DND-41 (cell line): ENCODE data around the gene RGS19.

Source experiments
- ATAC-seq: fragments of 200-7000 bp; cut with Tn5 transposase; 3 replicates; pipeline ENCODE4 v1.9.1; 2021; ENCODE audit warnings: low read depth; ENCODE audit not compliant: insufficient read depth
- DNase-seq: peaks from one replicate; pipeline ENCODE4 v3.0.0-alpha.2; 2020
- H2AFZ ChIP-seq: 2 replicates; pipeline ENCODE4 v1.6.0; 2012; ENCODE audit warnings: low read depth, low read length
- H3K27ac ChIP-seq: 2 replicates; pipeline ENCODE4 v1.5.1; 2012; ENCODE audit warnings: low read length, inconsistent platforms
- H3K27me3 ChIP-seq: fragments of 200-600 bp; sonication (generic); 2 replicates; pipeline ENCODE4 v1.6.0; 2012; ENCODE audit warnings: low read length, mild to moderate bottlenecking, inconsistent platforms; ENCODE audit not compliant: insufficient read depth, poor library complexity
- H3K36me3 ChIP-seq: 2 replicates; pipeline ENCODE4 v1.5.1; 2012; ENCODE audit warnings: low read length, inconsistent platforms; ENCODE audit not compliant: insufficient read depth
- H3K4me1 ChIP-seq: 2 replicates; pipeline ENCODE4 v1.5.1; 2012; ENCODE audit warnings: mild to moderate bottlenecking, low read length; ENCODE audit not compliant: insufficient read depth
- H3K4me2 ChIP-seq: 2 replicates; pipeline ENCODE4 v1.6.0; 2012; ENCODE audit warnings: mild to moderate bottlenecking, moderate library complexity, low read length, inconsistent platforms; ENCODE audit not compliant: insufficient read depth
- H3K4me3 ChIP-seq, 2 experiments: fragments of 200-600 bp in 1 of 2; shearing (Covaris generic) in 1 of 2; 2 replicates each; pipeline ENCODE4 v1.5.1; 2012 to 2016; ENCODE audit warnings: inconsistent platforms in 2 of 2, low read length in 2 of 2, mild to moderate bottlenecking in 2 of 2, low read depth in 1 of 2, moderate library complexity in 1 of 2
- H3K79me2 ChIP-seq: 2 replicates; pipeline ENCODE4 v1.6.0; 2012; ENCODE audit warnings: low read length, inconsistent platforms; ENCODE audit not compliant: insufficient read depth
- H3K9ac ChIP-seq: 2 replicates; pipeline ENCODE4 v1.6.0; 2012; ENCODE audit warnings: low read depth, mild to moderate bottlenecking, inconsistent platforms, low read length, moderate library complexity
- H3K9me3 ChIP-seq: 2 replicates; pipeline ENCODE4 v1.5.1; 2012; ENCODE audit warnings: low read length, moderate library complexity, mild to moderate bottlenecking, inconsistent platforms; ENCODE audit not compliant: insufficient read depth, severe bottlenecking
- H4K20me1 ChIP-seq: 2 replicates; pipeline ENCODE4 v1.6.0; 2012; ENCODE audit warnings: low read length; ENCODE audit not compliant: insufficient read depth
- EZH2 ChIP-seq: IDR thresholded peaks from 3 replicates; pipeline ENCODE4 v1.6.1; 2012; ENCODE audit warnings: borderline replicate concordance, low read depth, mild to moderate bottlenecking, moderate library complexity, low read length, inconsistent platforms; ENCODE audit not compliant: severe bottlenecking
- TF ChIP-seq, protein P1 (sequence below): IDR thresholded peaks from 2 replicates; pipeline ENCODE4 v1.5.1; 2012; ENCODE audit warnings: borderline replicate concordance, low read length, moderate library complexity, mild to moderate bottlenecking; ENCODE audit not compliant: poor library complexity, severe bottlenecking; ENCODE audit errors: extremely low read depth

The RGS19 gene

DNA sequence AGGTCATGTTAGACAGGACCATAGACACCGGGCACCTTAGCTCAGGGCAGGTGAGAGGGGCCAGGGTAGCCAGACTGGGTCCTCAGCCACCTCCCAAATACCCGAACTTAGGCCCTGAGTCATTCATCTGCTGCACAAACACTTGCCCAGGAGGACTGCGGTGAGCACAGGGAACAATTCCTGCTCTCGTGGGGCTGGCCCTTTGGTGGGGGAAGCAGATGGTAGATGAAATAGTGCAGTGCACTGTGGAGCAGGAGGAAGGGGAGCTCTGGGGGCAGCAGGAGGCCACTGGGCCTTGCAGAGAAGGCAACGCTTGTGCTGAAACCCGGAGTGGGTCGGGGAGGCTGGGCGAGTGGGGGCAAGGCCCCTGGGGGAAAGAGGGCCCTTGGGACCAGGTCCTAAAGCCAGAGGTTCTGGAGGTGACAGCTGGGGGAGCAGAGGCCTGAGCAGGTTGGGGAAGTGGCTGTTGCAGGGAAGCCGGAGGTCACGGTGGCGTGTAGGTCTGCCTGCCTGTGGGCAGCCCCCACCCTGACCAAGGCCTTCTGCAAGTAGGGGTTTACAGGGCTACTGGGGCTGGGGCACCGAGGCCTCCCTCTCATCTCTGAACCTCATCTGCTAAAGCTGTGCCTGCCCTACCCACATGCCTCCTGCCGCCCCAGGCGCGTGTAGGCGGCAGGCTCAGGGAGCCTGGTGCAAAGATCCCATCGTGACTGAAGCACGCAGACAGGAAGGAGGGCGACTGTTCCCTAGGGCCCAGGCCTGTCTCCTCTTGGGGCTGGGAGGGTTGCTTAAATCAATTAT, 32.7 kb upstream of the RGS19 start:
- TF ChIP-seq EZH2, result no peak
- TF ChIP-seq, protein P1, sequence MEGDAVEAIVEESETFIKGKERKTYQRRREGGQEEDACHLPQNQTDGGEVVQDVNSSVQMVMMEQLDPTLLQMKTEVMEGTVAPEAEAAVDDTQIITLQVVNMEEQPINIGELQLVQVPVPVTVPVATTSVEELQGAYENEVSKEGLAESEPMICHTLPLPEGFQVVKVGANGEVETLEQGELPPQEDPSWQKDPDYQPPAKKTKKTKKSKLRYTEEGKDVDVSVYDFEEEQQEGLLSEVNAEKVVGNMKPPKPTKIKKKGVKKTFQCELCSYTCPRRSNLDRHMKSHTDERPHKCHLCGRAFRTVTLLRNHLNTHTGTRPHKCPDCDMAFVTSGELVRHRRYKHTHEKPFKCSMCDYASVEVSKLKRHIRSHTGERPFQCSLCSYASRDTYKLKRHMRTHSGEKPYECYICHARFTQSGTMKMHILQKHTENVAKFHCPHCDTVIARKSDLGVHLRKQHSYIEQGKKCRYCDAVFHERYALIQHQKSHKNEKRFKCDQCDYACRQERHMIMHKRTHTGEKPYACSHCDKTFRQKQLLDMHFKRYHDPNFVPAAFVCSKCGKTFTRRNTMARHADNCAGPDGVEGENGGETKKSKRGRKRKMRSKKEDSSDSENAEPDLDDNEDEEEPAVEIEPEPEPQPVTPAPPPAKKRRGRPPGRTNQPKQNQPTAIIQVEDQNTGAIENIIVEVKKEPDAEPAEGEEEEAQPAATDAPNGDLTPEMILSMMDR, result no peak
- no peak for ATAC-seq
- H3K27me3 ChIP-seq, result peaks cover 4% of the 10 kb centered on the region

DNA sequence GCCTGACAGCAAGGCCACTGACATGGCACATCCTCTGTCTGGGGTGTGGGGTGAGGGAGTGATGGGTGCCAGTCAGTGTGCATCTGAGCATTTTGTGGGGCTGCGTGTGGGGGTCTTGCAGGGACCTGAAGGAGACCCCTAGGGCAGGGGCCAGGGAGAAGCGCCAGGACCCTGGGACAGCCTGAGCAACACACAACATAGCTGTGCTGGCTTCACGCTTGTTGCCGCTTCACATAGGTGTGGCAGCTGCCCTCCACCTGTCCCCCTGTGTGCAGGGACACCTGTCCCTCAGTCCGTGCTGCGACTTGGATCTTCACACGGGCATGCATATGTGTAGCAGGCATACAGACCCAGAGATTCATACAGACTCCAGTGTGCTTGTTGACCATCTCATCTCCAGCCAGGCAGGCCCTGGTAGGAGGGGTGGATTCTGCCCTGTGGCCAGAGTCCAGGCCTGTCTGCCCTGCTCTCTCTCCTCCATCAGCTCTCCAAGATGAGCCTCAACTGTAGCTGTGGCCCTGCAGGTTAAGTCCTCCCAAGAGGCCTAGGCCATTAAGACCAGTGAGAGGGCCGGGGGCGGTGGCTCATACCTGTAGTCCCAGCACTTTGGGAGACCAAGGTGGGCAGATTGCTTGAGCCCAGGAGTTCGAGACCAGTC, 31.2 kb upstream of the RGS19 start:
- H4K20me1 ChIP-seq, result peaks cover 16% of the 10 kb centered on the region
- DNase-seq (no peak), ATAC-seq (no peak)
- H3K4me3 ChIP-seq, result no peak overlapping the region
- H3K36me3 ChIP-seq, result no peaks in the 10 kb centered on the region
- H3K4me1 ChIP-seq, result no peaks in the 10 kb centered on the region
- H3K9me3 ChIP-seq, result no peaks in the 10 kb centered on the region
- H3K27me3 ChIP-seq, result peaks cover 4% of the 10 kb centered on the region
- H3K27ac ChIP-seq, result no peak overlapping the region
- no peaks in the 10 kb centered on the region for H3K79me2 ChIP-seq
- no peak overlapping the region for H2AFZ ChIP-seq
- TF ChIP-seq EZH2, result no peak
- TF ChIP-seq, protein P1, result no peak
- H3K4me2 ChIP-seq, result no peak overlapping the region
- no peak overlapping the region for H3K9ac ChIP-seq

More for the DNA sequence above, 32.7 kb upstream of the RGS19 start:
- no peaks in the 10 kb centered on the region for H3K79me2 ChIP-seq
- no peak for DNase-seq
- no peak overlapping the region for H3K9ac ChIP-seq
- H3K4me3 ChIP-seq, result no peak overlapping the region
- no peak overlapping the region for H3K27ac ChIP-seq
- H3K4me1 ChIP-seq, result no peaks in the 10 kb centered on the region
- no peaks in the 10 kb centered on the region for H3K9me3 ChIP-seq
- H4K20me1 ChIP-seq, result peaks cover 16% of the 10 kb centered on the region
- no peak overlapping the region for H3K4me2 ChIP-seq
- no peaks in the 10 kb centered on the region for H3K36me3 ChIP-seq
- no peak overlapping the region for H2AFZ ChIP-seq

DNA sequence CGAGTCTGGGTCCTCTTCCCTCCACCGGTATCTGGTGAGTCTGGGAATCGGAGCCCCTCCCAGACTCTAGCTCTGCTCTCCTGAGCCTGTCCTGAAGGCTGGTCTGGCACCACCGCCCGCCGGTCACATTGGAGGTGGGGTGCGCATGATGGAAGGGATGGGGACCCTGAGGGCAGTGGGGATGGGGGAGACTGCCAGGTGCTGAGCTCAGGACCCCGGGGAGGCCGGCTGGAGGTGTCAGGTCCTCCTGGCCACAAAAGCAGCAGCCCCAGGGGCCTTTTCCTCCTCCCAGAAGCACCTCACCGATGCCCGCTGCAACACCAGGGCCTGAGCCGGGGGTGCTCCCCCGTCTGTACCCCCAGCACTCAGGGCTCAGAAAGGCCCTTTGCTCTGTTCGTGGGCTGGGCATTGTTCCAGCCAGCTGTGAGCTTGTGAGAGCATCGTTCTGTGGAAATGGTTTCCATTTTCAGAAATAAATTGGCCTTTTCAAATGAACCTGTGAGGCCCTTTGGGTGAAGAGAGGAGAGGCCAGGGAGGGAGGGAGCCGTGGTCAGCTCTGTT, 30.6 kb upstream of the RGS19 start:
- no peak for DNase-seq
- H3K36me3 ChIP-seq, result no peaks in the 10 kb centered on the region
- H3K9me3 ChIP-seq, result no peaks in the 10 kb centered on the region
- H4K20me1 ChIP-seq, result peaks cover 16% of the 10 kb centered on the region
- TF ChIP-seq EZH2, result no peak
- TF ChIP-seq, protein P1, result no peak
- no peaks in the 10 kb centered on the region for H3K4me1 ChIP-seq
- H3K27me3 ChIP-seq, result peaks cover 4% of the 10 kb centered on the region
- no peak overlapping the region for H3K4me2 ChIP-seq
- no peak overlapping the region for H3K9ac ChIP-seq
- H3K4me3 ChIP-seq, result no peak overlapping the region
- ATAC-seq, result no peak
- H3K27ac ChIP-seq, result no peak overlapping the region
- no peaks in the 10 kb centered on the region for H3K79me2 ChIP-seq
- no peak overlapping the region for H2AFZ ChIP-seq
